GM23338 (cell line): ENCODE results near the gene REG4.

ENCODE experiments used
- CREB1 ChIP-seq: fragments of 250-450 bp; sonication (Bioruptor Pico); IDR thresholded peaks from 2 replicates; pipeline ENCODE4 v1.5.0; 2020; ENCODE audit warnings: low read depth, mild to moderate bottlenecking, moderate library complexity
- CTCF ChIP-seq, 2 experiments: fragments of 200-600 bp in 1 of 2; sonication (generic) in 1 of 2; conservative IDR thresholded peaks; 2 replicates each; pipeline versions ENCODE4 v1.5.1 to v1.6.1; 2016 to 2017; ENCODE audit warnings: antibody characterized with exemption in 2 of 2, low read depth in 2 of 2, mild to moderate bottlenecking in 2 of 2, moderate library complexity in 1 of 2
- EZH2 ChIP-seq: fragments of 200-600 bp; sonication (generic); IDR thresholded peaks from one replicate; pipeline ENCODE4 v1.8.0; 2017; ENCODE audit warnings: antibody characterized with exemption, mild to moderate bottlenecking, low read depth; ENCODE audit not compliant: unreplicated experiment
- EZH2phosphoT487 ChIP-seq: fragments of 200-600 bp; sonication (generic); IDR thresholded peaks from one replicate; pipeline ENCODE4 v1.8.1; 2018; ENCODE audit warnings: antibody characterized with exemption; ENCODE audit not compliant: unreplicated experiment
- JUNB ChIP-seq: IDR thresholded peaks from one replicate; pipeline ENCODE4 v1.6.1; 2016; ENCODE audit warnings: antibody characterized with exemption; ENCODE audit not compliant: unreplicated experiment
- NANOG ChIP-seq: IDR thresholded peaks from 2 replicates; pipeline ENCODE4 v1.6.1; 2016; ENCODE audit warnings: antibody characterized with exemption, borderline replicate concordance
- POLR2AphosphoS5 ChIP-seq: IDR thresholded peaks from 2 replicates; pipeline ENCODE4 v1.6.1; 2016; ENCODE audit warnings: antibody characterized with exemption, low read depth
- REST ChIP-seq: IDR thresholded peaks from one replicate; pipeline ENCODE4 v1.6.1; 2018; ENCODE audit warnings: antibody characterized with exemption; ENCODE audit not compliant: unreplicated experiment
- STAT1 ChIP-seq: IDR thresholded peaks from one replicate; pipeline ENCODE4 v1.6.1; 2016; ENCODE audit warnings: antibody characterized with exemption; ENCODE audit not compliant: unreplicated experiment
- ZNF462 ChIP-seq: fragments of 250-450 bp; sonication (Bioruptor Pico); IDR thresholded peaks from 2 replicates; pipeline ENCODE4 v1.5.0; 2020; ENCODE audit warnings: mild to moderate bottlenecking, moderate library complexity

- TF ChIP-seq POLR2AphosphoS5 (no peak), CTCF (conservative IDR thresholded peaks at IDR 0.05; ENCODE audit: low read depth in 2 of 2) (no peak), CREB1 (CRISPR knock-in tag) (no peak), EZH2phosphoT487 (no peak), EZH2 (no peak), REST (no peak), STAT1 (no peak), JUNB (no peak), NANOG (no peak), ZNF462 (CRISPR knock-in tag) (no peak)
Observed at GRCh38 chr1:119811387-119811786, at the start of gene REG4.
